Measurements from ENCODE around the gene PSG7.
"Not testable (repeated sequence)": the region's sequence is repeated elsewhere in the genome, so short reads cannot be mapped to it uniquely, and the experiment has no call there.

DNA sequence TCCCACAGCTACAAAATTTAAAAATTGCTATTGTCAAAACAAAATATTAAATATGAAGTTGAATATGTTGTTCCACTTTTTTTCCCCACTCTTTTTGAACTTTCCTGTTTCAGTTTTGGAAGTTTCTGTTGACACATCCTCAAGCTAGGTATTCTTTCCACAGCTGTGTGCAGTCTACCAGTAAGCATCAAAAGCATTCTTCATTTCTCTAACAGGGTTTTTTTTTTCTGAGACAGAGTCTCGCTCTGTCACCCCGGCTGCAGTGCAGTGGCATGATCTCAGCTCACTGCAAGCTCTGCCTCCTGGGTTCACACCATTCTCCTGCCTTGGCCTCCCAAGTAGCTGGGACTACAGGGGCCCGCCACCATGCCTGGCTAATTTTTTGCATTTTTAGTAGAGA is 62.9 kb downstream of the PSG7 start:
- TF ChIP-seq, protein P1, sequence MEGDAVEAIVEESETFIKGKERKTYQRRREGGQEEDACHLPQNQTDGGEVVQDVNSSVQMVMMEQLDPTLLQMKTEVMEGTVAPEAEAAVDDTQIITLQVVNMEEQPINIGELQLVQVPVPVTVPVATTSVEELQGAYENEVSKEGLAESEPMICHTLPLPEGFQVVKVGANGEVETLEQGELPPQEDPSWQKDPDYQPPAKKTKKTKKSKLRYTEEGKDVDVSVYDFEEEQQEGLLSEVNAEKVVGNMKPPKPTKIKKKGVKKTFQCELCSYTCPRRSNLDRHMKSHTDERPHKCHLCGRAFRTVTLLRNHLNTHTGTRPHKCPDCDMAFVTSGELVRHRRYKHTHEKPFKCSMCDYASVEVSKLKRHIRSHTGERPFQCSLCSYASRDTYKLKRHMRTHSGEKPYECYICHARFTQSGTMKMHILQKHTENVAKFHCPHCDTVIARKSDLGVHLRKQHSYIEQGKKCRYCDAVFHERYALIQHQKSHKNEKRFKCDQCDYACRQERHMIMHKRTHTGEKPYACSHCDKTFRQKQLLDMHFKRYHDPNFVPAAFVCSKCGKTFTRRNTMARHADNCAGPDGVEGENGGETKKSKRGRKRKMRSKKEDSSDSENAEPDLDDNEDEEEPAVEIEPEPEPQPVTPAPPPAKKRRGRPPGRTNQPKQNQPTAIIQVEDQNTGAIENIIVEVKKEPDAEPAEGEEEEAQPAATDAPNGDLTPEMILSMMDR (IDR thresholded peaks at IDR 0.05): not testable (repeated sequence)
- not testable (repeated sequence) for TF ChIP-seq EZH2 (IDR thresholded peaks at IDR 0.05; ENCODE audit: borderline replicate concordance, insufficient read depth, low read depth, low read length, poor library complexity, severe bottlenecking)
